Smooth muscle cell of bladder (primary cell): ENCODE data around the gene SVEP1. TPM values are rescaled to one million over a fixed set of nuclear protein-coding genes. Genes with fewer than 3 reads are reported as not detected.

ENCODE experiments used
- total RNA-seq: library from RNA; depleted of rRNA; stranded (reverse); fragments of >200 nt; gene quantifications from 2 replicates; pipeline ENCODE4 v1.2.3, GENCODE V29; 2014

SVEP1 gene
- 134 and 151 TPM in 2 replicates for total RNA-seq

DNA sequence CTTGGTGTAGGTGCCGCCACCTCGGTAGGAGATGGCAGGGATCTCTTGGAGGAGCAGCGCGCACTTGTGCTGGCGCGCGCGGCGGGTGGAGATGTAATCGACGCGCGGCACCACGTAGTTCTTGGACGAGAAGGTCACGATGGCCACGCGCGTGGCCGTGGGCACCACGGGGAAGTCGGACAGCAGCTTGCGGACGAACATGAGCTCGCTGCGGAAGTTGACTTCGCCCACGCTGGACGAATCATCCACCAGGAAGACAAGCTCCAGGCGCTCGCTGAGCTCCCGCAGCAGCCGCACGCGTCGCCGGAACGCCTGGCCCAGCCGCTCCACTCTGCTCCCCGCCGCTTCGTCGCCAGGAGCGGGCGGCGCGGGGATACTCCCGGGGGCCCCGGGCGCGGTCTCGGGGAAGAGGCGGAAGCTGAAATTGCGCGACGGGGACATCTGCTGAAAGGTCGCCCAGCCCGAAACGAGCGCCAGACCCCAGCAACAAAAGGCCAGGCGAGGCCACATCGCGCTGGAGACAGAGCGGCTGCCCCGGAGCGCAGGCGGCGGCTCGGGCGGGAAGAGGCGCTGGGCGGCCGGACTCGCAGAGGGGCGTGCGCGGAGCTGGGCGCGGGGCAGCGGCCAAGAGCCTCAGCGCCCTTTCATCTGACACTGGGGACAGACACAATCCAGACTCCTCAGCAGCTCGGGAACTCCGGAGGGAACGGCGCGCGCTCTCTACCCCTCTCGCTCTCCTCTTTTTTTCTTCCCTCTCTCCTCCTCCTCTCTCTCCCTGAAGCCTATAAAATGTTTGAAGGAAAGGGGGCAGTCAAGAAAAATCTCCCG lies at the start of gene SVEP1:
Gene SVEP1 (minus strand): TSS at position 708 of the 828 bp plus-strand sequence. CDS start 198 bp downstream, at position 510.

DNA sequence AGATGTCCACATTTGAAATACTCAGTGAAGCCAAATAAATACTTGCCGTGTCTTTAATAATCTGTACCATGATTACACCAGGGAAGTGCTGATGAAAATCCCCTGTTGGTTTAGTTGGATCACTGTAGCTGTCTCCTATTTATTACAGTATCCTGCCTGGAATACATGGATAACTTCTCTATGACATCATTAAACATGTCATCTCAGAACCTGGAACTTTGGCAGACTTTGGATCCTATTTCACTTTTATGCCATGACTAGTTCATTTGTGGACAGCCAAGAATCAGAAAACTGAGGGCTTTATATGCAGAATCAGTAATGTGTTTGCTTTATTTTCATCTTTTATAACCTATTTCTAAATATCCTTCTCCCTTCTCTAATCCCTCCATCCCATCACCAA lies 241.8 kb downstream of the SVEP1 start, which contains the start of gene TXNDC8:
Gene TXNDC8 (minus strand): TSS at position 137 of the 400 bp plus-strand sequence.

Other genes with a start within 250 kb of the SVEP1 start
- not detected in 2 replicates for gene TXNDC8, start 241.9 kb downstream of the SVEP1 start, total RNA-seq
- gene MUSK, start 89.0 kb upstream of the SVEP1 start, total RNA-seq: 0.74 and 5.5 TPM in 2 replicates